ENCODE measurements around the gene MYLIP.

The MYLIP gene

GRCh38 chr6:16128759-16129622 lies at the start of gene MYLIP:
TSS of gene MYLIP (plus strand) at chr6:16129086. CDS start at chr6:16129323, 237 bp downstream.
- Mint-ChIP-seq H3K36me3 (peaks cover 47% of the 10 kb centered on the region), H3K4me3 (peak within 1 kb of the TSS; percentile 85), H3K4me1 (peaks cover 18% of the 10 kb centered on the region), H3K27ac (peak within 1 kb of the TSS; percentile 89), H3K9me3 (no peaks in the 10 kb centered on the region)
- ATAC-seq (peak; percentile 91), DNase-seq (ENCODE audit: low spot score in 2 of 2) (peak; percentile 93 to 97)

- ATAC-seq = no peak
Observed at GRCh38 chr6:16079354-16079753, 49.5 kb upstream of the MYLIP start.

GRCh38 chr6:16080204-16080603 lies 48.7 kb upstream of the MYLIP start:
- ATAC-seq = no peak
- H3K27ac Mint-ChIP-seq = no peak overlapping the region
- H3K4me3 Mint-ChIP-seq = no peak overlapping the region
- no peaks in the 10 kb centered on the region for H3K4me1 Mint-ChIP-seq
- no peaks in the 10 kb centered on the region for H3K9me3 Mint-ChIP-seq
- DNase-seq (ENCODE audit: low spot score in 2 of 2) = no peak
- H3K36me3 Mint-ChIP-seq = no peaks in the 10 kb centered on the region

More at GRCh38 chr6:16079354-16079753, 49.5 kb upstream of the MYLIP start:
- Mint-ChIP-seq H3K4me1 (no peaks in the 10 kb centered on the region), H3K4me3 (no peak overlapping the region), H3K36me3 (no peaks in the 10 kb centered on the region), H3K27ac (no peak overlapping the region), H3K9me3 (no peaks in the 10 kb centered on the region)
- DNase-seq (ENCODE audit: low spot score in 2 of 2) = no peak

GRCh38 chr6:16081326-16081725 lies 47.6 kb upstream of the MYLIP start:
- H3K36me3 Mint-ChIP-seq = no peaks in the 10 kb centered on the region
- no peaks in the 10 kb centered on the region for H3K4me1 Mint-ChIP-seq
- no peak overlapping the region for H3K27ac Mint-ChIP-seq
- DNase-seq (ENCODE audit: low spot score in 2 of 2) = no peak
- ATAC-seq = no peak
- no peaks in the 10 kb centered on the region for H3K9me3 Mint-ChIP-seq
- H3K4me3 Mint-ChIP-seq = no peak overlapping the region

GRCh38 chr6:16082361-16082760 lies 46.5 kb upstream of the MYLIP start:
- no peak overlapping the region for H3K4me3 Mint-ChIP-seq
- H3K4me1 Mint-ChIP-seq = no peaks in the 10 kb centered on the region
- no peaks in the 10 kb centered on the region for H3K36me3 Mint-ChIP-seq
- ATAC-seq (peak; percentile 19), DNase-seq (ENCODE audit: low spot score in 2 of 2) (no peak)
- H3K27ac Mint-ChIP-seq = no peak overlapping the region
- H3K9me3 Mint-ChIP-seq = no peaks in the 10 kb centered on the region

- DNase-seq (ENCODE audit: low spot score in 2 of 2) (no peak), ATAC-seq (no peak)
- Mint-ChIP-seq H3K36me3 (no peaks in the 10 kb centered on the region), H3K4me1 (peaks cover 6% of the 10 kb centered on the region), H3K27ac (no peak overlapping the region), H3K9me3 (no peaks in the 10 kb centered on the region), H3K4me3 (no peak overlapping the region)
Observed at GRCh38 chr6:16086965-16087364, 41.9 kb upstream of the MYLIP start.

- no peak overlapping the region for H3K27ac Mint-ChIP-seq
- H3K9me3 Mint-ChIP-seq = no peaks in the 10 kb centered on the region
- DNase-seq (ENCODE audit: low spot score in 2 of 2) = no peak
- ATAC-seq = no peak
- H3K4me1 Mint-ChIP-seq = peaks cover 6% of the 10 kb centered on the region
- no peaks in the 10 kb centered on the region for H3K36me3 Mint-ChIP-seq
- H3K4me3 Mint-ChIP-seq = no peak overlapping the region
Observed at GRCh38 chr6:16087386-16087785, 41.5 kb upstream of the MYLIP start.

GRCh38 chr6:16088409-16088808 lies 40.5 kb upstream of the MYLIP start:
- Mint-ChIP-seq H3K27ac (no peak overlapping the region), H3K4me3 (no peak overlapping the region), H3K9me3 (no peaks in the 10 kb centered on the region), H3K36me3 (no peaks in the 10 kb centered on the region), H3K4me1 (peaks cover 6% of the 10 kb centered on the region)
- DNase-seq (ENCODE audit: low spot score in 2 of 2) (no peak), ATAC-seq (no peak)

- DNase-seq (ENCODE audit: low spot score in 2 of 2) = peak in 1 of 2 donors; percentile 55
- Mint-ChIP-seq H3K36me3 (no peaks in the 10 kb centered on the region), H3K9me3 (no peaks in the 10 kb centered on the region), H3K4me3 (no peak overlapping the region), H3K27ac (no peak overlapping the region), H3K4me1 (peaks cover 6% of the 10 kb centered on the region)
- peak; percentile 97 for ATAC-seq
Observed at GRCh38 chr6:16089232-16090062, 39.4 kb upstream of the MYLIP start.

- no peaks in the 10 kb centered on the region for H3K9me3 Mint-ChIP-seq
- no peak overlapping the region for H3K27ac Mint-ChIP-seq
- H3K4me1 Mint-ChIP-seq = peaks cover 6% of the 10 kb centered on the region
- no peak overlapping the region for H3K4me3 Mint-ChIP-seq
- DNase-seq (ENCODE audit: low spot score in 2 of 2) = no peak
- no peak for ATAC-seq
- no peaks in the 10 kb centered on the region for H3K36me3 Mint-ChIP-seq
Observed at GRCh38 chr6:16090452-16090851, 38.4 kb upstream of the MYLIP start.

GRCh38 chr6:16090920-16091319 lies 38.0 kb upstream of the MYLIP start:
- ATAC-seq (no peak), DNase-seq (ENCODE audit: low spot score in 2 of 2) (no peak)
- Mint-ChIP-seq H3K36me3 (no peaks in the 10 kb centered on the region), H3K27ac (no peak overlapping the region), H3K9me3 (no peaks in the 10 kb centered on the region), H3K4me1 (peaks cover 6% of the 10 kb centered on the region), H3K4me3 (no peak overlapping the region)

- no peak for DNase-seq (ENCODE audit: low spot score in 2 of 2)
- no peaks in the 10 kb centered on the region for H3K9me3 Mint-ChIP-seq
- no peaks in the 10 kb centered on the region for H3K36me3 Mint-ChIP-seq
- no peak overlapping the region for H3K27ac Mint-ChIP-seq
- H3K4me3 Mint-ChIP-seq = no peak overlapping the region
- H3K4me1 Mint-ChIP-seq = peaks cover 11% of the 10 kb centered on the region
- no peak for ATAC-seq
Observed at GRCh38 chr6:16092140-16092539, 36.7 kb upstream of the MYLIP start.

GRCh38 chr6:16092990-16093389 lies 35.9 kb upstream of the MYLIP start:
- no peaks in the 10 kb centered on the region for H3K36me3 Mint-ChIP-seq
- H3K4me3 Mint-ChIP-seq = no peak overlapping the region
- H3K27ac Mint-ChIP-seq = no peak overlapping the region
- no peak for ATAC-seq
- peaks cover 12% of the 10 kb centered on the region for H3K4me1 Mint-ChIP-seq
- DNase-seq (ENCODE audit: low spot score in 2 of 2) = no peak
- H3K9me3 Mint-ChIP-seq = peaks cover 3% of the 10 kb centered on the region

- peaks cover 13% of the 10 kb centered on the region for H3K9me3 Mint-ChIP-seq
- no peaks in the 10 kb centered on the region for H3K36me3 Mint-ChIP-seq
- H3K4me1 Mint-ChIP-seq = peaks cover 6% of the 10 kb centered on the region
- ATAC-seq (no peak), DNase-seq (ENCODE audit: low spot score in 2 of 2) (no peak)
- H3K4me3 Mint-ChIP-seq = no peak overlapping the region
- no peak overlapping the region for H3K27ac Mint-ChIP-seq
Observed at GRCh38 chr6:16095180-16095579, 33.7 kb upstream of the MYLIP start.

- DNase-seq (ENCODE audit: low spot score in 2 of 2) (no peak), ATAC-seq (peak; percentile 79)
- Mint-ChIP-seq H3K4me3 (no peak overlapping the region), H3K36me3 (no peaks in the 10 kb centered on the region), H3K4me1 (peaks cover 6% of the 10 kb centered on the region), H3K27ac (no peak overlapping the region), H3K9me3 (peaks cover 13% of the 10 kb centered on the region)
Observed at GRCh38 chr6:16097382-16098171, 31.3 kb upstream of the MYLIP start.

Data from stimulated activated effector memory CD8-positive, alpha-beta T cell treated with anti-CD3 and anti-CD28 coated beads, Interleukin-12 subunit alpha, Interleukin-12 subunit beta, amount 100 ng/mL, for 72 hours (primary cell).